ENCODE results near the gene PPP2R5D.

The PPP2R5D gene

GRCh38 chr6:43060034-43060754 is 75.8 kb downstream of the PPP2R5D start:
- no peak for DNase-seq

- DNase-seq = no peak
These were observed 76.6 kb downstream of the PPP2R5D start for GRCh38 chr6:43060755-43061633.

GRCh38 chr6:43061861-43062260 is 77.5 kb downstream of the PPP2R5D start:
- no peak for DNase-seq

All from activated CD4-positive, alpha-beta T cell treated with anti-CD3 and anti-CD28 coated beads, Interleukin-2, Interleukin-6, amounts not matched to agents 100 ng/mL and 50 ng/mL, durations not matched to agents 16 hours and 8 hours (primary cell).